Trophoblast cell (in vitro differentiated cells and primary cell): ENCODE data around the gene MT1E.

ENCODE experiments used
- DNase-seq, 2 donors: peaks; one replicate each; pipeline ENCODE4 v3.0.0-alpha.2; 2016
- H2AFZ ChIP-seq: 2 replicates; pipeline ENCODE4 v1.6.1; 2013; ENCODE audit warnings: low read length, moderate library complexity, mild to moderate bottlenecking; ENCODE audit not compliant: insufficient read depth, poor library complexity
- H2AK5ac ChIP-seq: 2 replicates; pipeline ENCODE4 v1.6.1; 2013; ENCODE audit warnings: mild to moderate bottlenecking, low read length
- H2BK120ac ChIP-seq: 2 replicates; pipeline ENCODE4 v1.6.1; 2013; ENCODE audit warnings: low read length, mild to moderate bottlenecking, moderate library complexity; ENCODE audit not compliant: insufficient read depth, poor library complexity
- H2BK12ac ChIP-seq: 2 replicates; pipeline ENCODE4 v1.6.1; 2013; ENCODE audit warnings: mild to moderate bottlenecking, low read length, moderate library complexity
- H2BK5ac ChIP-seq: 2 replicates; pipeline ENCODE4 v1.6.1; 2013; ENCODE audit warnings: low read length, low read depth, moderate library complexity, mild to moderate bottlenecking; ENCODE audit not compliant: poor library complexity
- H3K14ac ChIP-seq: 2 replicates; pipeline ENCODE4 v1.6.1; 2013; ENCODE audit warnings: mild to moderate bottlenecking, low read length
- H3K18ac ChIP-seq: 2 replicates; pipeline ENCODE4 v1.6.1; 2013; ENCODE audit warnings: mild to moderate bottlenecking, low read length
- H3K23ac ChIP-seq: 2 replicates; pipeline ENCODE4 v1.6.1; 2013; ENCODE audit warnings: low read length
- H3K27ac ChIP-seq: 2 replicates; pipeline ENCODE4 v1.5.1; 2013; ENCODE audit warnings: low read depth, mild to moderate bottlenecking, inconsistent platforms, low read length, moderate library complexity
- H3K27me3 ChIP-seq: 2 replicates; pipeline ENCODE4 v1.6.1; 2013; ENCODE audit warnings: inconsistent platforms, mild to moderate bottlenecking, low read length, moderate library complexity; ENCODE audit not compliant: insufficient read depth
- H3K36me3 ChIP-seq, 2 experiments: 1 replicate in 1 of 2; 2 replicates in 1 of 2; pipeline ENCODE4 v1.6.1; 2013; ENCODE audit warnings: low read length in 2 of 2, mild to moderate bottlenecking in 2 of 2, moderate library complexity in 1 of 2; ENCODE audit not compliant: insufficient read depth in 2 of 2, control insufficient read depth in 1 of 2
- H3K4ac ChIP-seq: 2 replicates; pipeline ENCODE4 v1.6.1; 2013; ENCODE audit warnings: low read depth, mild to moderate bottlenecking, low read length, moderate library complexity
- H3K4me1 ChIP-seq, 2 experiments: 1 replicate in 1 of 2; 2 replicates in 1 of 2; pipeline ENCODE4 v1.6.1; 2013; ENCODE audit warnings: low read length in 2 of 2, mild to moderate bottlenecking in 2 of 2, moderate library complexity in 1 of 2; ENCODE audit not compliant: insufficient read depth in 2 of 2, control insufficient read depth in 1 of 2
- H3K4me2 ChIP-seq: 2 replicates; pipeline ENCODE4 v1.6.1; 2013; ENCODE audit warnings: inconsistent platforms, mild to moderate bottlenecking, low read length, moderate library complexity
- H3K4me3 ChIP-seq: 2 replicates; pipeline ENCODE4 v1.5.1; 2013; ENCODE audit warnings: mild to moderate bottlenecking, low read depth, low read length, inconsistent platforms
- H3K79me1 ChIP-seq: one replicate; pipeline ENCODE4 v1.6.1; 2013; ENCODE audit warnings: low read length
- H3K79me2 ChIP-seq: 2 replicates; pipeline ENCODE4 v1.6.1; 2013; ENCODE audit warnings: low read length, mild to moderate bottlenecking; ENCODE audit not compliant: control insufficient read depth, insufficient read depth, poor library complexity
- H3K9ac ChIP-seq: 2 replicates; pipeline ENCODE4 v1.6.1; 2013; ENCODE audit warnings: mild to moderate bottlenecking, low read length
- H3K9me3 ChIP-seq: 2 replicates; pipeline ENCODE4 v1.6.1; 2013; ENCODE audit warnings: low read depth, mild to moderate bottlenecking, control low read depth, inconsistent platforms, low read length; ENCODE audit not compliant: insufficient read depth
- H4K12ac ChIP-seq: 2 replicates; pipeline ENCODE4 v1.6.1; 2013; ENCODE audit warnings: low read depth, mild to moderate bottlenecking, low read length, moderate library complexity
- H4K8ac ChIP-seq: 2 replicates; pipeline ENCODE4 v1.6.1; 2013; ENCODE audit warnings: low read depth, mild to moderate bottlenecking, low read length, moderate library complexity
- H4K91ac ChIP-seq: one replicate; pipeline ENCODE4 v1.6.1; 2013; ENCODE audit warnings: low read depth, mild to moderate bottlenecking, low read length, moderate library complexity
- WGBS: extraction: QIAGEN DNeasy Blood & Tissue Kit; methylation state at CpG from one replicate; pipeline ENCODE4 v1.1.7; 2013; ENCODE audit warnings: missing lambda C conversion rate; ENCODE audit not compliant: insufficient read length, insufficient coverage; ENCODE audit errors: extremely low coverage; 5-methylcytosine and 5-hydroxymethylcytosine counted together

MT1E gene

GRCh38 chr16:56600398-56600999 lies 25.1 kb upstream of the MT1E start:
- no peaks in the 10 kb centered on the region for H3K36me3 ChIP-seq
- no peak overlapping the region for H3K9ac ChIP-seq
- no peak overlapping the region for H3K23ac ChIP-seq
- H4K91ac ChIP-seq = no peak overlapping the region
- no peaks in the 10 kb centered on the region for H3K27me3 ChIP-seq
- H2AK5ac ChIP-seq = no peak overlapping the region
- no peak overlapping the region for H2AFZ ChIP-seq
- no peak overlapping the region for H3K4ac ChIP-seq
- no peak overlapping the region for H2BK12ac ChIP-seq
- H3K18ac ChIP-seq = no peak overlapping the region
- DNase-seq = peak in 1 of 2 donors; percentile 37
- no peak overlapping the region for H3K27ac ChIP-seq
- no peak overlapping the region for H4K8ac ChIP-seq
- H3K79me1 ChIP-seq = no peaks in the 10 kb centered on the region
- no CpG with 5 or more reads among the region's 8 CpGs for WGBS
- H4K12ac ChIP-seq = no peak overlapping the region
- H3K14ac ChIP-seq = no peak overlapping the region
- H2BK5ac ChIP-seq = no peak overlapping the region
- H3K4me3 ChIP-seq = no peak overlapping the region
- H2BK120ac ChIP-seq = no peak overlapping the region
- H3K4me2 ChIP-seq = no peak overlapping the region
- no peaks in the 10 kb centered on the region for H3K4me1 ChIP-seq
- no peaks in the 10 kb centered on the region for H3K79me2 ChIP-seq
- no peaks in the 10 kb centered on the region for H3K9me3 ChIP-seq

DNA sequence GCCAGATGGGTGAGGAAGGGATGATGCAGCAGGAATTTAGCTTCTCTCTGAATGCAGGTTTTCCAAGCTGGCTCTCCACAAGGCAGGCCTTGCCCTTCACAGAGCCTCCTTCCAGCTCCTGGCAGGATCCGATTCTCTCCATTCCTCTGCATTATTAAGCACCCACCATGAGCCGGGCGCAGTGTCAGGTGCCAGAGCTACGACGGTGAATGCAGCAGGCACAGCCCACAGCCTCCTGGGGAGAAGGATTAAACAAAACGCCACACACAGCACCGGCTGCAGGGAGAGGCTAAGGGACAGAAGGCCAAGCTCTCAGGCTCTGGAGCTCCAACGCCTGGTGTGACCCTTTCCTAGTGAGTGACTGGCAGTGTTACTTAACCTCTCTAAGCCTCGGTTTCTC lies 24.3 kb upstream of the MT1E start:
- Histone ChIP-seq H2BK12ac (no peak overlapping the region), H3K9me3 (no peaks in the 10 kb centered on the region), H3K4me1 (no peaks in the 10 kb centered on the region), H4K91ac (no peak overlapping the region), H2AK5ac (no peak overlapping the region), H3K4me2 (no peak overlapping the region), H4K12ac (no peak overlapping the region), H3K14ac (no peak overlapping the region), H4K8ac (no peak overlapping the region), H3K4ac (no peak overlapping the region), H2AFZ (no peak overlapping the region), H3K23ac (no peak overlapping the region), H3K27me3 (no peaks in the 10 kb centered on the region), H3K79me1 (no peaks in the 10 kb centered on the region), H2BK5ac (no peak overlapping the region), H3K27ac (no peak overlapping the region), H3K79me2 (no peaks in the 10 kb centered on the region), H2BK120ac (no peak overlapping the region), H3K18ac (no peak overlapping the region), H3K36me3 (no peaks in the 10 kb centered on the region), H3K9ac (no peak overlapping the region), H3K4me3 (no peak overlapping the region)
- WGBS = no CpG with 5 or more reads among the region's 9 CpGs
- DNase-seq = no peak

DNA sequence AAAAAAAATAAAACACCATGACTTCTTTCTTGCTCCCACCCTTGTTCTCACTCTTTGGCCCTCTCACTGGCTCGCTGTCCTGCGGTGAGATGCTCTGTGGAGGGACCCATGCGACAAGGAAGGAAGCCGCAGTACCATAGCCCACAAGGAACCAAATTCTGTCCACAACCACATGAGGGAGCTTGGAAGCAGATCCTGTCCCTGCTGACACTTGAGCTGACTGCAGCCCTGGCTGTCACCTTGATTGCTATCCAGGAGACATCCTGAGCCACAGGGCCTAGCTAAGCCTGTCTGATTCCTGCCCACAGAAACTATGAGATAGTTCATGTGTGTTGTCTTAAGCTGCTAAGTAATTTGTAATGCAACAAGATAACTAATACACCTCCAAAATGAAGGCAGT lies 22.0 kb upstream of the MT1E start:
- H3K9ac ChIP-seq = no peak overlapping the region
- H3K27ac ChIP-seq = no peak overlapping the region
- H3K4me1 ChIP-seq = peaks cover 16 to 18% of the 10 kb centered on the region in 2 experiments
- H3K79me1 ChIP-seq = peaks cover 11% of the 10 kb centered on the region
- H2AK5ac ChIP-seq = no peak overlapping the region
- H3K14ac ChIP-seq = no peak overlapping the region
- no peak overlapping the region for H4K91ac ChIP-seq
- H3K36me3 ChIP-seq = no peaks in the 10 kb centered on the region
- no peak overlapping the region for H2BK120ac ChIP-seq
- no peak overlapping the region for H3K23ac ChIP-seq
- H4K8ac ChIP-seq = no peak overlapping the region
- DNase-seq = peak; percentile 46 to 64
- no peaks in the 10 kb centered on the region for H3K27me3 ChIP-seq
- H2AFZ ChIP-seq = no peak overlapping the region
- no peak overlapping the region for H3K4ac ChIP-seq
- no peak overlapping the region for H4K12ac ChIP-seq
- no peaks in the 10 kb centered on the region for H3K79me2 ChIP-seq
- no peak overlapping the region for H2BK5ac ChIP-seq
- H3K9me3 ChIP-seq = no peaks in the 10 kb centered on the region
- H3K18ac ChIP-seq = no peak overlapping the region
- no peak overlapping the region for H3K4me2 ChIP-seq
- no peak overlapping the region for H2BK12ac ChIP-seq
- WGBS = no CpG with 5 or more reads among the region's 4 CpGs
- H3K4me3 ChIP-seq = no peak overlapping the region

DNA sequence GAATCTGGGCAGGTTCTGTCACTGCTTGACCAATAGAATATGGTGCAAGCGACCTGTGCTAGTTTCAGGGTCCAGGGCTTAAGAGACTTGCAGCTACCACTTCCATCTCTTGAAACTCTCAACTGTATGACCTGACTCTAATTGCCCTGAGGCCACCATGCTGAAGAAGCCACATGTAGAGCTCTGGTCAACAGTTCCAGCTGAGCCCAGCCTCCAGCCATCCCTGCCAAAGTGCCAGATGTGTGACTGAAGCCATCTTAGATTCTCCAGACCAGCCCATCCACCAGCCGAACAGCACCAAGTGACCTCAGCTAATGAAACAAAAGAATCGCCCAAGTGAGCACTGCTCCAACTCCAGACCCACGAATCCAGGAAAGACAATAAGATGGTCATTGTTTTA lies 20.6 kb upstream of the MT1E start:
- no peak for DNase-seq
- Histone ChIP-seq H2BK120ac (no peak overlapping the region), H2AK5ac (no peak overlapping the region), H3K27ac (no peak overlapping the region), H2BK5ac (no peak overlapping the region), H3K27me3 (no peaks in the 10 kb centered on the region), H3K23ac (no peak overlapping the region), H4K8ac (no peak overlapping the region), H2BK12ac (no peak overlapping the region), H4K12ac (no peak overlapping the region), H3K36me3 (no peaks in the 10 kb centered on the region), H3K4me2 (no peak overlapping the region), H3K4ac (no peak overlapping the region), H3K9me3 (no peaks in the 10 kb centered on the region), H2AFZ (no peak overlapping the region), H4K91ac (no peak overlapping the region), H3K14ac (no peak overlapping the region), H3K9ac (no peak overlapping the region), H3K79me1 (peaks cover 11% of the 10 kb centered on the region), H3K79me2 (no peaks in the 10 kb centered on the region), H3K4me1 (peaks cover 22 to 27% of the 10 kb centered on the region in 2 experiments), H3K18ac (no peak overlapping the region), H3K4me3 (no peak overlapping the region)
- no CpG with 5 or more reads among the region's 4 CpGs for WGBS
